Natural killer cell (primary cell): ENCODE results near the gene TM4SF4. TPM values are rescaled to one million over a fixed set of nuclear protein-coding genes. Genes with fewer than 3 reads are reported as not detected.

ENCODE experiments used
- ATAC-seq, 3 donors: fragments of 150-1000 bp in 2 of 3; fragments of 200-7000 bp in 1 of 3; cut with Tn5 transposase; 1 replicate in 1 of 3; 2 replicates in 2 of 3; pipeline ENCODE4 v1.10.0; 2021; ENCODE audit warnings: mild to moderate bottlenecking in 2 of 3, moderate library complexity in 2 of 3
- DNase-seq, 2 donors: peaks; one replicate each; pipeline versions ENCODE4 v3.0.0 to v3.0.0-alpha.2; 2013 to 2021; ENCODE audit warnings: mixed read lengths in 1 of 2
- H3K27ac ChIP-seq: one replicate; pipeline ENCODE4 v1.5.1; 2013; ENCODE audit warnings: mild to moderate bottlenecking, low read length
- H3K27me3 ChIP-seq: one replicate; pipeline ENCODE4 v1.6.1; 2013; ENCODE audit warnings: low read length; ENCODE audit not compliant: control insufficient read depth, insufficient read depth
- H3K36me3 ChIP-seq: one replicate; pipeline ENCODE4 v1.6.1; 2013; ENCODE audit warnings: low read length; ENCODE audit not compliant: control insufficient read depth, insufficient read depth
- H3K4me1 ChIP-seq: one replicate; pipeline ENCODE4 v1.6.1; 2013; ENCODE audit warnings: low read length; ENCODE audit not compliant: control insufficient read depth, insufficient read depth
- H3K4me3 ChIP-seq: one replicate; pipeline ENCODE4 v1.5.1; 2013; ENCODE audit warnings: low read length
- H3K9me3 ChIP-seq: one replicate; pipeline ENCODE4 v1.6.1; 2013; ENCODE audit warnings: low read length; ENCODE audit not compliant: control insufficient read depth, insufficient read depth
- H3K27ac Mint-ChIP-seq, 2 donors: one replicate each; pipeline ENCODE4 v1.8.0; 2022; ENCODE audit warnings: mild to moderate bottlenecking in 2 of 2, mixed read lengths in 2 of 2, moderate library complexity in 1 of 2
- H3K27me3 Mint-ChIP-seq, 2 donors: one replicate each; pipeline ENCODE4 v1.8.0; 2022; ENCODE audit warnings: low read depth in 2 of 2, mixed read lengths in 2 of 2
- H3K36me3 Mint-ChIP-seq: one replicate; pipeline ENCODE4 v1.8.0; 2022; ENCODE audit warnings: mixed read lengths
- H3K4me1 Mint-ChIP-seq, 2 donors: one replicate each; pipeline ENCODE4 v1.8.0; 2022; ENCODE audit warnings: mixed read lengths in 2 of 2
- H3K4me3 Mint-ChIP-seq: one replicate; pipeline ENCODE4 v1.8.0; 2022; ENCODE audit warnings: mild to moderate bottlenecking, moderate library complexity, mixed read lengths
- H3K9me3 Mint-ChIP-seq, 2 donors: one replicate each; pipeline ENCODE4 v1.8.0; 2022; ENCODE audit warnings: mixed read lengths in 2 of 2
- WGBS: methylation state at CpG from one replicate; pipeline ENCODE4 v1.1.7; 2013; ENCODE audit warnings: missing lambda C conversion rate; ENCODE audit not compliant: insufficient coverage; 5-methylcytosine and 5-hydroxymethylcytosine counted together
- intact Hi-C: fragments of 100-400 bp; cut with micrococcal nuclease; formaldehyde crosslinking; loops from one replicate; pipeline ENCODE4 v1.14.2; 2022
- total RNA-seq, 4 donors: library from RNA; stranded (reverse); fragments of 120-200 nt in 1 of 4; gene quantifications; one replicate each; pipeline versions ENCODE4 v1.2.3 to v1.2.4, GENCODE V29; 2013 to 2022
- TF ChIP-seq, protein P1 (sequence below): fragments of 200-600 bp; IDR thresholded peaks from one replicate; pipeline ENCODE4 v1.8.0; 2022; ENCODE audit warnings: antibody characterized with exemption

TM4SF4 gene
- total RNA-seq, 3 donors from 2014 or later (not counting 1 experiment from before 2014, with no cell fraction given), result not detected

DNA sequence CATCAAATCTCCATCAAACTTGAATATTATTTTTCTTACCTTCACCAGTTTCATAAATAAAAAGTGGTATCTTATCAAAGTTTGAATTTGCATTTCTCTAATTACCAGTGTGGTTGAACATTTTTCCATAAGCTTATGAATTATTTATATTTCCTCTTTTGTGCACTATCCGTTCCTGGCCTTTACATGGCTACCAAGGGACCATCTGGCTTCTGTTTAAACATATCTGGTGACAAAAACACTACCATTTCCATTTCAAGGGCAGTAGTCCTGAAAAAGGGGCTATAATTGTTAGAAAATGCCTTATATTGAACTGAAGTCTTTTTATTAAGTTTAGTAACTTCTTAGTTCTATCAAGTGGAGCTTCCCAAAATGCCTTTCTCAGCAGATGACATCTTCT, 44.3 kb upstream of the TM4SF4 start:
- no peak overlapping the region for H3K27ac ChIP-seq
- 83% methylated on average over 1 of the region's 1 CpG for WGBS
- DNase-seq (no peak), ATAC-seq (no peak)
- H3K9me3 ChIP-seq, result no peaks in the 10 kb centered on the region
- H3K4me1 Mint-ChIP-seq, result no peaks in the 10 kb centered on the region
- TF ChIP-seq, protein P1, sequence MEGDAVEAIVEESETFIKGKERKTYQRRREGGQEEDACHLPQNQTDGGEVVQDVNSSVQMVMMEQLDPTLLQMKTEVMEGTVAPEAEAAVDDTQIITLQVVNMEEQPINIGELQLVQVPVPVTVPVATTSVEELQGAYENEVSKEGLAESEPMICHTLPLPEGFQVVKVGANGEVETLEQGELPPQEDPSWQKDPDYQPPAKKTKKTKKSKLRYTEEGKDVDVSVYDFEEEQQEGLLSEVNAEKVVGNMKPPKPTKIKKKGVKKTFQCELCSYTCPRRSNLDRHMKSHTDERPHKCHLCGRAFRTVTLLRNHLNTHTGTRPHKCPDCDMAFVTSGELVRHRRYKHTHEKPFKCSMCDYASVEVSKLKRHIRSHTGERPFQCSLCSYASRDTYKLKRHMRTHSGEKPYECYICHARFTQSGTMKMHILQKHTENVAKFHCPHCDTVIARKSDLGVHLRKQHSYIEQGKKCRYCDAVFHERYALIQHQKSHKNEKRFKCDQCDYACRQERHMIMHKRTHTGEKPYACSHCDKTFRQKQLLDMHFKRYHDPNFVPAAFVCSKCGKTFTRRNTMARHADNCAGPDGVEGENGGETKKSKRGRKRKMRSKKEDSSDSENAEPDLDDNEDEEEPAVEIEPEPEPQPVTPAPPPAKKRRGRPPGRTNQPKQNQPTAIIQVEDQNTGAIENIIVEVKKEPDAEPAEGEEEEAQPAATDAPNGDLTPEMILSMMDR, result no peak
- no peaks in the 10 kb centered on the region for H3K36me3 Mint-ChIP-seq
- no peak overlapping the region for H3K4me3 ChIP-seq
- no peaks in the 10 kb centered on the region for H3K36me3 ChIP-seq
- no peak overlapping the region for H3K27ac Mint-ChIP-seq
- intact Hi-C loops, result no loop called here
- no peaks in the 10 kb centered on the region for H3K27me3 Mint-ChIP-seq
- no peak overlapping the region for H3K4me3 Mint-ChIP-seq
- no peaks in the 10 kb centered on the region for H3K4me1 ChIP-seq
- H3K27me3 ChIP-seq, result no peaks in the 10 kb centered on the region
- no peaks in the 10 kb centered on the region for H3K9me3 Mint-ChIP-seq

- H3K4me3 ChIP-seq, result no peak overlapping the region
- no peaks in the 10 kb centered on the region for H3K9me3 ChIP-seq
- intact Hi-C loops, result no loop called here
- H3K36me3 ChIP-seq, result no peaks in the 10 kb centered on the region
- 88% methylated on average over 1 of the region's 2 CpGs for WGBS
- no peaks in the 10 kb centered on the region for H3K27me3 ChIP-seq
- no peak for DNase-seq
- H3K9me3 Mint-ChIP-seq, result no peaks in the 10 kb centered on the region
- no peaks in the 10 kb centered on the region for H3K4me1 ChIP-seq
- H3K27me3 Mint-ChIP-seq, result no peaks in the 10 kb centered on the region
- TF ChIP-seq, protein P1, result no peak
- no peak overlapping the region for H3K27ac Mint-ChIP-seq
- H3K4me1 Mint-ChIP-seq, result no peaks in the 10 kb centered on the region
- no peaks in the 10 kb centered on the region for H3K36me3 Mint-ChIP-seq
- no peak overlapping the region for H3K27ac ChIP-seq
- H3K4me3 Mint-ChIP-seq, result no peak overlapping the region
- ATAC-seq, result no peak
These were observed 42.3 kb upstream of the TM4SF4 start for GRCh38 chr3:149432149-149432548.

DNA sequence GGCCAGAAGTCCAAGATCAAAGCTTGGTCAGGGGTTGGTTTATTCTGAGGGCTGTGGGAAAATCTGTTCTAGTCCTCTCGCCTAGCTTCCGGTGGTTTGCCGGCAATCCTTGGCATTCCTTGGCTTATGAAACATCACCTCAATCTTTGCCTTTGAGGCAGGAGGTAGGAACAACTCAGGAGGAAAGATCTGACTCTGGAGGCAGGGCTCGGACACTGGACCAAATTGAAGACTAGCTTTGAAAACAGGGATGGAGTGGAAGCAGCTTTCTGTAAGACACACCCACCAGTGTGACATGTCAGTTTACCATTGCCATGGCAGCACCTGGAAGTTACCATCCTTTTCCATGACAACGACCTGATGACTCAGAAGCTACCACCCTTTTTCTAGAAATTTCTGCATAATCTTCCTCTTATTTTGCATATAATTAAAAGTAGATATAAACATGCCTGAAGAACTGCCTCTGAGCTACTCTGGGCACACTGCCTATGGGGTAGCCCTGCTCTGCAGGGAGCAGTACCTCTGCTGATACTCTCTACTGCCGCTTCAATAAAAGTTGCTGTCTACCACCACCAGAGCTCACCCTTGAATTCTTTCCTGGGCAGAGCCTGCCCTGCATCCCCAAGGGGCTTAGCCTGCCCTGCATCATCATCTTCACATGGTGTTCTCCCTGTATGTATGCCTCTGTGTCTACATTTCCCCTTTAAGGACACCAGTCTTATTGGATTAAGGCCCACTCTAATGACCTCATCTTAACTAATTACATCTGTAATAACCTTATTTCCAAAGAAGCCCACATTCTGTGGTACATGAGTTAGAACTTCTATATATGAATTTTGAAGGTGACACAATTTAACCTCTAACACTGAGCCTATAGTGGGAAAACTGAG, 38.3 kb upstream of the TM4SF4 start:
- Histone ChIP-seq H3K36me3 (no peaks in the 10 kb centered on the region), H3K9me3 (no peaks in the 10 kb centered on the region), H3K27ac (no peak overlapping the region), H3K4me3 (no peak overlapping the region), H3K4me1 (no peaks in the 10 kb centered on the region), H3K27me3 (no peaks in the 10 kb centered on the region)
- Mint-ChIP-seq H3K9me3 (no peaks in the 10 kb centered on the region), H3K4me3 (no peak overlapping the region), H3K27me3 (no peaks in the 10 kb centered on the region), H3K4me1 (no peaks in the 10 kb centered on the region), H3K27ac (no peak overlapping the region), H3K36me3 (no peaks in the 10 kb centered on the region)
- ATAC-seq (no peak), DNase-seq (no peak)
- TF ChIP-seq, protein P1, result no peak
- intact Hi-C loops, result no loop called here
- WGBS, result 87% methylated on average over 6 of the region's 6 CpGs
